Right forelimb (tissue), 1 donor: Measurements from ENCODE around the gene FANCD2.
"Not testable (repeated sequence)": the region's sequence is repeated elsewhere in the genome, so short reads cannot be mapped to it uniquely, and the experiment has no call there.

ENCODE experiments used
- DNase-seq: peaks from one replicate; pipeline ENCODE4 v3.0.0-alpha.2; 2018

FANCD2 gene

DNA sequence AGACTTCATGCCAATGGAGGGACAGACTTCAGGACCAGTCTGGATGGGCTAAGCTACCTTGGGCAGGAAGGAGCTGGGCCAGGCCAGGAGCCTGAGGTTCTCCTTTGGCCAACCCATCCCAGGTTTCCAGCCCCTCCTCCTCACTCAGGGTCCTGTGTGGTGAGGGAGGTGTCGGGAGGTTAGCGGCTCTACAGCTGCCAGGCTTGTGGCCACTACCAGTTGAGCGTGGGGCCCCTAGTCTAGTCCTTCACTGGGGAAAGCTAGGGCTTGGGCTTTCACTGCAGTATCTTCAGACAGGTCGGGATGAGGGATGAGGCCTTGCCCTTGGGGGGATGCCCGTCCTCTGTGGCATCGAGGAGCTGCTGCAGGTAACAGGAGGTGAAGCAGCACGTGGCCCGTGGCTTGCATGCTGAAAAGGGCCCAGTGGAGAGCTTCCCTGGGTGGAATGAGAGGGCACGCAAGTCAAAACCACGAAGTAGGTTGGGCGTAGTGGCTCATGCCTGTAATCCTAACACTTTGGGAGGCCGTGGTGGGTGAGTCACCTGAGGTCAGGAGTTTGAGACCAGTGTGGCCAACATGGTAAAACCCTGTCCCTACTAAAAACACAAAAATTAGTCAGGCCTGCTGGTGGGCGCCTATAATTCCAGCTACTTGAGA, 8.5 kb upstream of the FANCD2 start:
- no peak for DNase-seq

GRCh38 chr3:10018806-10019205, 7.4 kb upstream of the FANCD2 start:
- not testable (repeated sequence) for DNase-seq

GRCh38 chr3:10019326-10019725, 6.9 kb upstream of the FANCD2 start:
- DNase-seq = no peak

DNA sequence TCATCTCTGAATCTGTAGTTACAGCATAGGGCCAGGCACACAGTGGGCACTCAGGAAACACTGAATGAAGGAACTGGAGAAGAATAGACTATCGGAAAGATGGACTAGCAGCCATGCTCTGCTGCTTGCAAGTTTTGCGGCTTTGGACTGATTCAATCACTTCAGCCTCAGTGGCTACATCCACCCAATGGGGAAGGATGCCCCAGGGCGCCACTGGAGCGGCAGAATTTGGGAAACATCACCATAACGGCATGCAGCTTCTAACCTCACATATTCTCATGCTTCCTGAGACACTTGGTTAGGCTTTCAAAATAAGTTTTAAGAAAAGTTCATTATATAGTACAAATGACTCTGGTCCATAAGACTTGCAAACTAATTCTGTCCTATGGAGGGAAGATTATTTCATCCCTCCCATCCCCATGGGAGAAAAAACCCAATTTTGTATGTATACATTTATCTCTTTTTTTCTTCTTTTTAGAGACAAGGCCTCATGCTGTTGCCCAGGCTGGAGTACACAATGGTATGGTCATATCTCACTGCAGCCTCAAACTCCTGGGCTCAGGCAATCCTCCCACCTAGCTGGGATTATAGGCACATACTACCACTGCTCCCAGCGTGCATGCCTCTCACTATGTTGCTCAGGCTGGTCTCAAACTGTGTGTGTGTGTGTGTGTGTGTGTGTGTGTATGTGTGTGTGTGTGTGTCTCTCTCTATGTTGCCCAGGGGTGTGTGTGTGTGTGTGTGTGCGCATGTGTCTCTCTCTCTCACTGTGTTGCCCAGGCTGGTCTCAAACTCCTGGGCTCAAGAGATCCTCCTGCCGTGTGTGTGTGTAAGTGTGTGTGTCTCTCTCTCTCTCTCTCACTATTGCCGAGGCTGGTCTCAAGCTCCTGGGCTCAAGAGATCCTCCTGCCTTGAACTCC, 4.1 kb upstream of the FANCD2 start:
- no peak for DNase-seq

- DNase-seq = no peak
Measured at GRCh38 chr3:10023587-10024310, 2.5 kb upstream of the FANCD2 start.

DNA sequence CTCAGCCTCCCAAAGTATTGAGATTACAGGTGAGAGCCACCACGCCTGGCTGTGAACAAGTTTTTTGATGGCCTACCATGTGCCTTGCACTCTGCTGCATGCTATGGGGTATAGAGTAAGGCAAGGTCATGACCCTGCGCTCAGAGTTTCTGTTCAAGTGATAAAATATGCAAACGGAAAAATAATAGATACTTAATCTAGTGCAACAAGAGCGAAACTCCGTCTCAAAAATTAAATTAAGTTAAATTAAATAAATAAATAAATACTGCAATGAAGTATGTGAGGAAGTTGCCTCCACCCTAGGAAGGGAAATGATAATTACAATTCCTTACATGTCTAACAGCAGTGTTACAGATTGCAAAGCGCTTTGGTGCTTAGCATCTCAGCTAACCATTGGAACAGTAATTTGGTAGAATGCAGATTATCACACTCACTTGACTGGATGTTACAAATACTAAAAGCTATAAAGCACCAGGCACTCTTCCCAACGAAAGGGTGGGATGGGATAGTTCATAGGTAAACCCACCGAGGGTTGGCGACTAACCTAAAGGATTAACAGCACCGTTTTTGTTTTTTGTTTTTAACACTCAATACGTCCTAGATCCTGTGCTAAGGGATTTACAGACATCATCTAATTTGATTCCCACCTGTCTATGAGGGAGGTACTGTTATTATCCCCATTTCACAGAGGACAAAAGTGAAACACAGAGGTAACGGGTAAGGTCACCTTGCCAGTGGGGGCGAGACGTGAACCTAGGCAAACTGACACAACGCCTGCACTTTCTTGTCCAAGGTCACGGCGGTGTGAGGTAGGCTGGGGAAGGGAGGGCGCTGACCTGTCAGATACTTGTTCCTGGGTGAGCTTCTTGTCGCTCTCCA, 793 bp upstream of the FANCD2 start:
- no peak for DNase-seq

- DNase-seq = no peak
Measured at GRCh38 chr3:10041034-10041433, 14.8 kb downstream of the FANCD2 start.

DNA sequence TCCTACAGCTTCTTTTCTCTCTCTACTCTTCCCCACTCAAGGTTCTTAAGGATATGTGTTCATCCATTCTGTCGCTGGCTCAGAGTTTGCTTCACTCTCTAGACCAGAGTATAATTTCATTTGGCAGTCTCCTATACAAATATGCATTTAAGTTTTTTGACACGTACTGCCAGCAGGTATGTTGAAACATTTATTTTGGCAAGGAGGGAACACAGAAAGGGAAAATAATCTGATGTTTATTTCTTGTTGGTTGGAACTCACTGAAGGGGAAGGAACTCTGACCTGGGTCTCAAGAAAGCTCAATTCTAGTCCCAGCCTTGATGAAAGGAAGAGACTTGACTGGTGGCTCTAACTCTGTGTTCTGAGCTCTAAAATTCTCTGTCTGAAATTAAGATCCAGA, 21.6 kb downstream of the FANCD2 start:
- DNase-seq = no peak

- not testable (repeated sequence) for DNase-seq
Measured at GRCh38 chr3:10053054-10053453, 26.8 kb downstream of the FANCD2 start.

DNA sequence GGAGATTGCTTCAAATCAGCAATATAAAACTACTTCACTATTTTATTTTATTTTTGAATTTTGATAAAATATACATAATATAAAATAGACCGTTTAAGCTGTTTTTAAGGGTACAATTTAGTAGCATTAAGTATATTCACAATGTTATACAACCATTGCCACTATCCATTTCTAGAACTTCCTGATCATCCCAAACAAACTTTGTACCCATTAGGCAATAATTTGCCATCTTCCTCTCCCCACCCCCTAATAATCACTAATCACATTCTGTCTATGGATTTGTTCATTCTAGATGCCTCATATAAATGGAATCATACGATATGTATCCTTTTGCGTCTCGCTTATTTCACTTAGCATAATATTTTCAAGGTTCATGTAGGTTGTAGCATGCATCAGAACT, 28.9 kb downstream of the FANCD2 start:
- no peak for DNase-seq

- not testable (repeated sequence) for DNase-seq
Measured at GRCh38 chr3:10070077-10070476, 43.8 kb downstream of the FANCD2 start.

DNA sequence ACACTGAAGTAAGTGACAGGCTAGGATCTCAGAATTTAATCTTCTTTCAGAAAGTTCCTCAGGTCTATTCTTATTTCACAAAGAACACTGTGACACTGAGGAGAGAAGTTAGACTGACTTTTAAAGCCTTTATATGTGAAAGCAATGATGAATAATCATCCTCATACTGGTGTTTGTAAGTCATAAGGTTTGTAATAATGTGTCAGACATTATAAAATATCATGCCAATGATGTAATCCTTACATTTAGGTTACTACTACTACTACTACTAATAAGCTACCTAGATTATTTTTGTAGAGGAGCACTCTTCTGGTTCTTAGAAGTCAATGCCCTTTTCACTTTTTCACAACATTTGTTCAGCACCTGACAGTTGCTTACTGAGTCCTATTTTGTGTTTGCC, 48.4 kb downstream of the FANCD2 start:
- DNase-seq = no peak

DNA sequence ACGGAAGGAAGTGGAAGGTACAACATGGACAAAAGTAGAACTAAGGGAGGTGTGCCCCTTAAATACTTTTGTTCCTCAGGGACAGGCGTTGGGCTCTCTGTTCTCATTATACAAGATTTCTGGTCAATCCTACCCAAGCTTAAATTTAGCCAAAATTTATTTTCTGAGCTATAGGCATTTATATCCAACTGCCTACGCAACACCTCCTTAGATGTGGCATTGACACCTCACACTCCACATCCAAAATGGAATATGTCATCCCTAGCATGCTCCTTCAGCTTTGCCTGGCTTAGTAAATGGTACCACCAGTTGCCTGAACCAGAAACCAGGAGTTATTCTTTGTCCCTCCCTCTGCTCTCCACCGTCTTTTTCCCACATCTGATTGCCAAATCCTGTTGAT, 55.6 kb downstream of the FANCD2 start:
- no peak for DNase-seq

- DNase-seq = no peak
Measured at GRCh38 chr3:10085738-10086137, 59.5 kb downstream of the FANCD2 start.

DNA sequence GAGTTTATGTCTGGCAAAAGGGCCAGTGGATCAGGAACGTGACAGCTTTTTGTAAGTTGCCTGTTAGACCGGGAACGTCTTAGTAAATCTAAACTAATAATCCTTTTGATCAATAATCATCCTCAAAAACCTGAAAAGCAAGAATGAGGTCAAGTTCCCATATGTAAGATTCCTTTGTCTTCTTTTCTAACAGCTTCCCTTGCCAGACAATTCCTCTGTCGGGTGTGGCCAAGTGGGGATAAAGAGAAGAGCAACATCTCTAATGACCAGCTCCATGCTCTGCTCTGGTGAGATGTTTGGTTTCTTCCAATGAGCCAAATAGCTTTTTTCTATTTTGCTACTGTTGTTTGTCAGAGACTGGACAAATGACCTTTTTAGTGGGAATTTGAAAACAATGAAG, 62.0 kb downstream of the FANCD2 start:
- no peak for DNase-seq

DNA sequence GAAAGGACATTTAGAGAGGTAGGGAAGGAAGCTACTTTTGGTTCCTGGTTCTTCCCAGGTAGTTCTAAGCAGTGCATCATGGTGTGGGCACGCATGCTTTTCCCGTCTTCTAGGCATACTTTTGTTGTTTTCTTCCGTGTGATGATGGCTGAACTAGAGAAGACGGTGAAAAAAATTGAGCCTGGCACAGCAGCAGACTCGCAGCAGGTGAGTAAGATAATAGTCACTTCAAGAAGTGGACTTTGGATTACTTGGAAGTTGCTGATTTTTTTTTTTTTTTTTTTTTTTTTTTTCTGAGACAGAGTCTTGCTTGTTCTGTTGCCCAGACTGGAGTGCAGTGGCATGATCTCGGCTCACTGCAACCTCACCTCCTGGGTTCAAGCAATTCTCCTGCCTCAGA, 63.9 kb downstream of the FANCD2 start:
- DNase-seq = no peak

DNA sequence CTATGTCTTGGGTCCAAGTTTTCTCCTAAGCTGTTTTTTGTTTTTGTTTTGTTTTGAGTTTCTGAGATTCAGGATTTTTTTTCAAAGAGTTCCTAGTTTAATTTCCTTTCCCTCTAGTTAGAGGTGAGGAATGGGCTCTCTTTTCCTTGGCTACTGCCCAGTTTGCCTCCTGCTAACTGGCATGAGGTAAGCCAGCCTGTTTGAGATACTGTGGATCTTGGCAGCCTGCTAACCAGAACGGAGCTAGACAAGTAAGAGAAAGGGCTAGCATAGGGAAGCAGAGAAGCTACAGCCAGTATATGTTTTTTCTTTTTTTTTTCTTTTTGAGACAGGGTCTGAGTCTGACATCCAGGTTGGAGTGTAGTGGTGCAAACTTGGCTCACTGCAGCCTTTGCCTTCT, 64.5 kb downstream of the FANCD2 start:
- not testable (repeated sequence) for DNase-seq

GRCh38 chr3:10091387-10091786, 65.2 kb downstream of the FANCD2 start:
- not testable (repeated sequence) for DNase-seq

DNA sequence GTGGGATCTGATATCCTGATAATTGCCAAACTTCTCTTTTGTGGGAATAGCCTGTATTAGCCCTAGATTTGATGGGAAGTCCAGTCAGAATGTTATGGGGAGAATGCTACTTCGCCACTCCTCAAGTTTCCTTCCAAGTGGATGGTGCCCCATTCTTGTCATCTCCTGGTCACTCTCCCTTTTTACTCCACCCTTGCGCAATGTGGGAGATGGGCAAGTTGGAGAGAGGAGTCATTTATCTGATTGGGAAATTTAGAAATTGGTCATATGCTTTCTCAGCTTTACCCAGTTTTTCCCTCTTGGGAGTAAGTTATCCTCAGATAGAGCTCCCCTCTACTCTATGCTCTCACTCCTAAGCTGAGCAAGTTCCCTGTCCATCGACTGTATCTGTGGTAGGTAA, 67.4 kb downstream of the FANCD2 start:
- no peak for DNase-seq

GRCh38 chr3:10099041-10099440, 72.8 kb downstream of the FANCD2 start:
- DNase-seq = no peak

GRCh38 chr3:10106919-10107318, 80.7 kb downstream of the FANCD2 start:
- no peak for DNase-seq

- DNase-seq = no peak
Measured at GRCh38 chr3:10108091-10108490, 81.9 kb downstream of the FANCD2 start, which contains the start of gene FANCD2OS. TSS of gene FANCD2OS (minus strand) at chr3:10108255. CDS start at chr3:10104774, 3,481 bp downstream.
